Esophagus mucosa (tissue), 1 donor: Measurements from ENCODE around the gene MEGF10. TPM values are rescaled to one million over a fixed set of nuclear protein-coding genes. Genes with fewer than 3 reads are reported as not detected.

Experiments used
- ATAC-seq: fragments of 200-7000 bp; cut with Tn5 transposase; one replicate; pipeline ENCODE4 v1.9.1; 2020
- total RNA-seq: library from RNA; stranded (reverse); gene quantifications from one replicate; pipeline ENCODE4 v1.2.4, GENCODE V29; 2023
- donor health status: DM: yes; HTN: yes; CAD: no.

MEGF10 gene
- total RNA-seq, 1 donor from 2014 or later: 0.12 TPM

DNA sequence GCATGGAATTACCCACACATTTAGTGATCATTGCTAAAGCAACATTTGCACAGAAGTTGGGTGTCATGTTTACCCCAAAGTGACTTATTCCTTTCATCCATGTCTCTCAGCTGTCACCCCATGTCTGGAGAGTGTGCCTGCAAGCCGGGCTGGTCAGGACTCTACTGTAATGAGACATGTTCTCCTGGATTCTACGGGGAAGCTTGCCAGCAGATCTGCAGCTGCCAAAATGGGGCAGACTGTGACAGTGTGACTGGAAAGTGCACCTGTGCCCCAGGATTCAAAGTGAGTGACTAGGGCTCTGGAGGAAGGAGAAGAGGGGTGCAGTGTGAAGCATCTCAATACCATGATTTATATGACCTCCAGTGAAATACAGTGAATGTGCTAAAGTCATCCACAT lies 126.9 kb downstream of the MEGF10 start:
- ATAC-seq: no peak

DNA sequence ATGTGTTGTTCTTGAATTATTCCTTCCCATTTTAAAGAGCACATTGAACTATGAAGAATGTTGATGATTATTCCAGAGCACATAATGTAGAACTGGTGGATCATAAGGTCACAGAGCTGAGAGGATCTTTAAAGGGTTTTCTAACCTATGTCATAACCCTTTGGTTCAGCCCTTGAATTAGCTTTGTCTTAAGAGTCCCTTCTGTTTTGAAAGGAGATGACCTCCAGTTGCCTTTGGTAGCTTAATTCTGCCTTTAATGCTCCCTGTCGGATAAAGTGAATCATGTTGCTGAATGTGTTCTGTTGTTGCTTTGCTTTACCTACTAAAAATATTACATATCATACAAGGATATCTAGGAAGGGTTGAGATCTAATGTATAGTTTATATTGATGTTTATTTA lies 127.8 kb downstream of the MEGF10 start:
- ATAC-seq: no peak

DNA sequence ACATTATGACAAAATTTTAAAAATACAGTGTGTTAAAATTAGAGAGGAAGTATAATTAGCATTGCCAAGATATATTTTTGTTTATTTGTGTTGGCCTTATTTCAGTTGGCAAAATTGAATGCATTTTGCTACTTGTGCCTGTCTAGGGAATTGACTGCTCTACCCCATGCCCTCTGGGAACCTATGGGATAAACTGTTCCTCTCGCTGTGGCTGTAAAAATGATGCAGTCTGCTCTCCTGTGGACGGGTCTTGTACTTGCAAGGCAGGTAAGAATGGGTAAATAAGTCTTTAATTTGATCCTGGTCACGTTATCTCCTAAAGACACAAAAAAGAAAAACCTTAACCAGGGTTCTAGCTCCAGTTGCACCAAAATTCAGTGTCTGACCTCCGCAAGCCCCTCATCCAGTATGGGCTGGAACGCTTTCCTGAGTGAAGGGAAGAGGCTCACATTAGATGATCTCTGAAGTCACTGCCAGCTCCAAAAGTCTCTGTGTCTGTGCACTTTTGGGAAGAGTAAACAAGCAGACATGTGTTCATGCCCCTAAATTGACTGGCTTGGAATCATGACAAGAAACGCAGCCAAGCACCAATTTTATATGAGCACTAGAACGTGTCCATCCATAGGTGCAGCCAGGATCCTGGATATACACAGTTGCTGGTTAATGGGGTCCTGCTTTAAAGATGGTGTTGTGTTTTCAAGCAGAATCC lies 128.5 kb downstream of the MEGF10 start:
- no peak for ATAC-seq

DNA sequence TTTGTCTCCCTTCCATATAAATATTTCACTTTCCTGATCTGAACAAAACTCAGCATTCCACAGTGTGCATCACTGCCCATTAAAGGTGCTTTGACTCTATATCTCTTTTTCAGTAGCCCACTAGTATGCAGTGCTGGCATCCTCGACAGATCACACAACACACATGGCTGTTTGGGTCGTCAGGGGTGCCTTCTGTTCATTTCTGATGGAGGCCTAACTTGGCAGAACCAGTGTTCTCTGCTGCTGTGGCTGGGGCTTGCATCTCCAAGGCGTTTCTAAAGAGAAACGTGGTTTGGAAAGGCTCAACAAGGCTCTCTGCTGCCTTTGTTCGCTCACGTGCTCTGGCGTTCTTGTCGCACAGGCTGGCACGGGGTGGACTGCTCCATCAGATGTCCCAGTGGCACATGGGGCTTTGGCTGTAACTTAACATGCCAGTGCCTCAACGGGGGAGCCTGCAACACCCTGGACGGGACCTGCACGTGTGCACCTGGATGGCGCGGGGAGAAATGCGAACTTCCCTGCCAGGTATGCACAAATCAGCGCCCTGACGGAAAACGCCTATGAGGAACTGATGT lies 129.2 kb downstream of the MEGF10 start:
- ATAC-seq: no peak

DNA sequence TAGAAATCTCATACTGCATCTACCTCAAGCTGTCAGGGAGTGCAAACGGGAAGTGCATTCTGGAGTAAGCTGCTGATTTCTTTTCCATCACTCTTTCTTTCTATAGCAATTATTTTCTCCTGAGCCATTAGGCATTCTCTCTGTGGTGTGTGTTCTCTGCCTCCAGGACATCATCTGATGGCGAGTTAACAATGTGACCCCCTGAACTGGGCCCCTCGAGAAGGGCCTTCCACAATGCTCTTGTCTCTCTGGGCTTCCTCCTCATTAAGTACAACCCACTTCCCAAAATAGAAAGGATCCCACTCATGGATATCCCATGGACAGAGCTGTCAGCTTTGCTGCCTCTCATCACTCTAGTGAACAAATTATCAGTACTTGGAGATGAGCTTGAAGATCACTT lies 130.2 kb downstream of the MEGF10 start:
- no peak for ATAC-seq

DNA sequence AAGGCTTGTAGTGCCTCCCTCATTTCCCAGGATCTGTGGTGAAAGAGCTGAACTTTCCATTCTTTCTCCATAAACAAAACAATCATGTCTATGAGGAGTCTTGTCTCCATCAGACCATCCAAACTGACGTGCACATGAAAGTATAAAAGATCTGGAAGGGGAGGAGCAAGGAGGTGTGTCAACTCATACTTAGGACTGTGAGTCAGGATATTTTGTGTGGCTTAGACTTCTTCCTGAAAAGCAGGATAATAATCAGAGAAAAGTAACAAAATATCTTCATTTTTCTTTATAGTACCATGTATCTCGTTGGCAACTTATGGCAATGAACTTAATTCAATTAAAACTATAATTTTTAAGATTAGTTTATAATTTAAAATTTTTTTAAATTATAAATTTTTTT lies 130.9 kb downstream of the MEGF10 start:
- no peak for ATAC-seq

DNA sequence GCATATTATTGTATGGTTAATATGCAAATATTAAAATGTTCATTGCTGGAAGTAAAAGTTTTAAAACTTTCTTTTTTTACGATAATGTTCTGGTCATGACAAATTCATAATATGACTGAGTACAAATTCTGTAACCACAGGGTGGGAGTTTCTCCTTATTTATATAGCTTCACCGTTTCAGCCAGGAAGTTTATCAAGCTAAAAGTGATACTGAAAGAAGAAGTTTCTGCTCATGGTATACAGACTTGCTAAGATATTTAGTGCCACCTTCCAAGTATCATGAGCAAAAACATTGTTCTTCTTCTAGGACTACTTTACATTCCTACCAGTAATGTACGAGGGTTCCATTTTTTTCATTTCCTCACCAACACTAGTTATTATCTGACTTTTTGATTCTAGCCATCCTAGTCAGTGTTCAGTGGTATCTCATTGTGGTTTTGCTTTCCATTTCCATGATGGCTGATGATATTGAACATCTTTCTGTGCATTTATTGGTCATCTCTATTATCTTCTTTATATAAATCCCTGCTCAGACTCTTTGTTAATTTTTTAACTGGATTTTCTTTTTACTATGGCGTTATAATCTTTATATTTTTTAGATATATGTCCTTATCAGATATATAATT lies 132.7 kb downstream of the MEGF10 start:
- no peak for ATAC-seq

DNA sequence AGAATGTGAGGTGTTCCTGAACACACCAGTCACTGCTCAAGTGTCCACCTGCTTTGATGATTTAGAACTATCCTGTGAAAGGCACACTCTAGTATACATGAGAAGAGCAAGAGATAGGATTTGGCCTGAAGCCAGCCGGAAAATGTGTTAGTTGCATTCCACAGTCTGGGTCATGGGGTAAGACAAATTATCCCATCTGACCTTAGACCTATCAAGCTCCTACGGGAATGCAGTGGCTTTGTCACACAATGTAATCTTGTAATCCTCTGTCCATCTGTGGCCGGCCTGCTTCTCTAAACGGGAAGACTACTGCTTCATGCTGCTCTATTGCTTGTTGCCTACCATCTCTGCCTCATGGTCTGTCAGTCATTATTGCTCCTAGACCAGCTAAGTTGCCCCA lies 134.4 kb downstream of the MEGF10 start:
- no peak for ATAC-seq

DNA sequence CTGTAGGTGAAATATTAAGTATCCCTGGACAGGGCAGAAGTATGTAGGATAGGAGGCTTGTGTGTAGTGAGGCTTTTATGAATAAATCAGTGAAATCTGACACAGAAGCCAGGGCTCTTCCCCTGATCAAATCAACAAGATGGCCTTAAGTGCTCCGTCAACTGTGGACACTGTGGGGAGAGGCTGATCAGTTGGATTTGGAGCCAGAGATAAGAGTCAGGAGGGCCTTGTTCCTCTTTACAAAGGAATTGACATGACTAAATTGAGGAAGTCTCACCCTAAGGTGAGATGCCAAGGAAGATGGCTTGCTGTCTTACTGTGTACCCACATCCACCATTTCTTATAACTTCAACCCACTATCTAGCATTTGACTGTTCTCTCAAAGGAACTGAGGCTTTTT lies 135.3 kb downstream of the MEGF10 start:
- no peak for ATAC-seq

DNA sequence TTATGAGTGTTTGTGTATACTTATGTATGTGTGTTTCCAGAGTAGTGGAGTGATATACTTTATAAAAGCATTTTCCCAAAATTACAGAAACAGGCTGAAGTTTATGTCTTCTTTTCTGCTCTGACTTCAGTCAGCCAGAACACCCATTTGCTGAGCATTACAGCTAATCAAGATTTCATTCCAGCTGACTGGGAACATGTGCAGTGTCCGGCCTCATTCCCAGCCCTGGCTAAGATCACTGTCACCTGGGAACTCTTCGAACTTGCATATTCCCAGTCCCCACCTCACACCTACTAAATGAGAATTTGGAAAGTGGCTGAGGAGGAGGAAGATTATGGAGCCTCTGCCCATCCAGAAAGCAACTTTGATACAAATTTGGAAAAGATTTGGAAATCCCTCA lies 136.1 kb downstream of the MEGF10 start:
- ATAC-seq: no peak

DNA sequence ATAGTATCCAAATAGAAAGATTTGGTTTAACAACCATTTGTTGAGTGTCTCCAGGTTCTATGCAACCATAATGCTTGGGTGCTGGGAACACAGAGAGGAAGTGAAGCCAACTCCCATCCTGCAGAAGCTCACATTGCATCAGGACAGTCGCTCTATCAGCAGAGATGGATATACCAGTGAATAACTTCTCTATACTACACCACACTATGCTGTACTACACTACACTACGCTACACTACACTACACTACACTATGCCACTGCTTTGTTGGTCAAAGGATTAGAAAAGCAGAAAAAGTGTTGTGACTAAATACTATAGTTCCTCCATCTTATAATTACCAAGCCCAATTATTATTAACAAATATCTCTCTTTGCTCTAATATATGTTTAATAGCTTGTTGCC lies 137.7 kb downstream of the MEGF10 start:
- ATAC-seq: no peak

DNA sequence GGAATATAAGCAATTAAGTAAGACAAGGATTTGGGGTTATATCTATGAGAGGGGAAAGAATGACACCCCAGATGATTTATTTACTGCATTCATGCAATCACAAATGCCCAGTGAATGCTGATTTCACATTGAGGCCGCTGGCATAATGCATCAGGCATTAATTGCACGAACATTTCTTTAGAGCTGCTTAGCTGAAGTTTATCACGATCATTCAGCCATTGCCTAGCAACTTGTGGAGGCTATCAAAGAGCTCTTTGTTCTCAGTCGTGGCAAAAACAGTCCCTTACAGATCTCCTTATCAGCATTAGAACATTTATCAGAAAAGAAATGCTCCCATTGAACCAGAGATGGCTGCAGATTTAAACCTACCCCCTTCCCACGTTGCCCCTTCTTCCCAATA lies 138.2 kb downstream of the MEGF10 start:
- no peak for ATAC-seq

DNA sequence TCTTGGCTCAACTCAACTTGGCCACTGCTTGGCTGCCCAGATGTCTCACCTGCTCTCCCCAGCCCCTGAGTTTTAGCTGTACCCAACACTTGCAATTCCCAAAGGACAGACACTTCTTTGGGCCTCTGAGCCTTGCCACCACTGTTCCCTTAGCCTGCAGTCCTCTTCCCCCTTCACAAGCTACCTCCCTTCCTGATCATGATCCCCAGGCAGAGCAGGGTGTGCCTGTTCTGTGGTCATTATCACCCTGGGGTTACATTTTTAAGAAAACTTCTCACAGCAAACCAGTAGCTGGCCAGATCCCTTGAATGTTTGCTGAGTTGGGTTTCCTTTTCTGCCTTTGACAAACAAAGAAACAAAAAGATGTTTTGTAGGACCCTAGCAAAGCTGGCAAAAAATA lies 139.3 kb downstream of the MEGF10 start:
- no peak for ATAC-seq

DNA sequence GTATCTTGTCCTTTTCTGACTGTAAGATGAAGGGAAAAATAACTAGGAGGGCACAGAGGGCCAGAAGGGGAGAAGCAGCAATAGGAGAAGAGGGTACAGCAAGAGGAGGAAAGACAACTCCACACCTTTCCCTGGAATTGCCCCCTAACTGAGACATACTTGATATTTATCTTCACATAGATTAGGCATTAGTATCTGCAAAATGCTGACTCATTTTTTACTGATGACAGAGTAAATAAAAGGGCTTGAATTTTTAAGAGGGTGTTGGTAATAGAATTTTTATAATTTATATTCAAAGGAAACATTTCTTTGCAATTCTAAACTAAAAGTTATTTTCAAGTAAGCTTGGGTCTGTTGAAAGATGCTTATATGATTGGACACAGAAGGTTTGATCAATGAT lies 140.0 kb downstream of the MEGF10 start:
- ATAC-seq: no peak

DNA sequence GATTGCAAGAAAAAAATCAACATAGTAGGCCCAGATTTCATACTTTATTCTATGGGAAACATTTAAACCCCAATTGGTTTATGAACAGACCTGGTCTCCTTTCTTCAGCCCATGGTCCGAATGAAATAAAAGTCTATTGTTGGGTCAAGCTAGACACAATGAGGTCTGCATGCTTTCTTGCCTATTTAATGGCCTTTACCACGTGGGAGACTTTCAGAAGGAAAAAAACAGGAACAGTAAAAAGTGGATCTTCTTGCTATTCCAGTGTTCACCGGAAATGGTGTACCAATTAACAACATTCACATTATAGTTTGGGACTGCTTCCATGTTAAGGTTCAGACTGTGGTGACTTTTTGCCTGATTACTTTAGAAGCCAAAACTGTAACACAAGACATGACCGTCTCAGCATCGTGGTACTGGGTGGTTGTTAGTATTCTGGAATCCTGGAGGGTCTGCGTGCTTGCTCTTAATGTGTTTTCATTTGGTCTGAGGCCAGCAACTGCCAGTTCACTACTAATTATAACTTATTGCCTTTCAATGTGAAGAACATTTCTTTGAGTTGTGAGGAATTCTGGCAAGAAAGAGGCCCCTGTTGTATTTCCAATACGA lies 141.5 kb downstream of the MEGF10 start:
- no peak for ATAC-seq

DNA sequence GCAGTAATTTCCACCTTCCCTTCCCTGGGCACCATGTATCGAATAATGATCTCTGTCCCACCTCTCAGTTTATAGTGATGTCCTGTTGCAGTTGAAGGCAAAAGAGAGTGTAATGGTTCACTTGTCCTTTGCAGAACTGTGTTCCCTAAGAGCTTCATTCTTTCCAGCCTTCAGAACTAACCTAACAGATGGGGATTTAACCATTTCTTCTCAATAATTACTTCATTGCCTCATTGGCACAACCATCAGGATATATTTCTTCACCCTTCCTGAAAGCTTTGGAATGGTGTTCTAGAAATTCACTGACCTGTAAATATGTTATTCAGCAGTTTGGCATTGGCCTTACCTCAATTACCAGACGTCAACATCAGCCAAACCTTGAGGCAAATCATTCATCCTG lies 142.9 kb downstream of the MEGF10 start:
- ATAC-seq: no peak

DNA sequence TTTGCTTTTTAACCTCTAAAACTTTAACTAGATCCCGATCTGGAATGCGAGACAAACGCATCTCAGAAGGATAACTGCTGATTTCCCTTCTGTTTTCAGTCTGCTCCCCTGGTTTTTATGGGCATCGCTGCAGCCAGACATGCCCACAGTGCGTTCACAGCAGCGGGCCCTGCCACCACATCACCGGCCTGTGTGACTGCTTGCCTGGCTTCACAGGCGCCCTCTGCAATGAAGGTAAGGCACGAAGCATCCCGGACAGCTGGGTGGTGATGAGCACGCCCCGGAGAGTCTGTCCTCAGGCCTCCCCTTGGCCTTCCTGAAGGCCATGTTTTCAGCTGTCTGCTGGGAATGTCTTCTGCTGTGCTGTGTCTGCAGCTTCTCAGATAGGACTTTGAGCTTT lies 144.0 kb downstream of the MEGF10 start:
- ATAC-seq: no peak

DNA sequence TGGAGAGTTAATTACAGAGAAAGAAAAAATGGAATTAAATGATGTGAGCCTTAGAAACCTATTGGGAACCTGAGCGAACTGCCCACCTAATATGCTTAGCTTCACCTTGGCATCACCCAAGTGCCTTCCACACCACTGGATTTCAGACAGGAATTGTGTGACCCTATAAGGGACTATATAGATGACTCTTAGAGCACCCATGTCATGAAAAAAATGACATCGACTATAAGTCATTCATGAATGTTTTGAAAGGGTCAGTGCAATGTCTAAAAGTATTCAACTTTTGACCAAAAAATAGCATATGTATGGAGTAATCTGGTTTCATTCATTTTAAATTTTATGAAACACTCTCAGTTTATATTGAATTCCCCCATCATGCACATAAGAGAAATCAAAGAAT lies 145.2 kb downstream of the MEGF10 start:
- ATAC-seq: no peak

DNA sequence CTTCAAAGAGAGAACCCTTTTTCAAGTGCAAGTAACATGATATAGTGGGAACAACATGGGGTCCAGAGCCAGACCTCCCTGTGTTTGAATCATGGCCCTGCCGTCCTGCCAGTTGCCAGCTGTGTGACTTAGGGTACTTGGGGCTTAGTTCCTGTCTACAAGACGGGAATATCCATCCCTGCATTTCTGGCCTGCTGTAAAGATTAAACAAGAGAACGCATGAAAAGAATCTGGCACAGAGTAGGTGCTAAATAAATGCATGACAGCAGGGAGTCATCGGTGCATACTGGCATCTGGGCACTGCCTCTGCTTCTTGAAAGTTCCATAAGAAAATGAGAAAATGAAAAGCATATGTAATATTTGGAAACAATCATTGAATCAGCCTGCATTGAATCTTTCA lies 149.0 kb downstream of the MEGF10 start:
- no peak for ATAC-seq

DNA sequence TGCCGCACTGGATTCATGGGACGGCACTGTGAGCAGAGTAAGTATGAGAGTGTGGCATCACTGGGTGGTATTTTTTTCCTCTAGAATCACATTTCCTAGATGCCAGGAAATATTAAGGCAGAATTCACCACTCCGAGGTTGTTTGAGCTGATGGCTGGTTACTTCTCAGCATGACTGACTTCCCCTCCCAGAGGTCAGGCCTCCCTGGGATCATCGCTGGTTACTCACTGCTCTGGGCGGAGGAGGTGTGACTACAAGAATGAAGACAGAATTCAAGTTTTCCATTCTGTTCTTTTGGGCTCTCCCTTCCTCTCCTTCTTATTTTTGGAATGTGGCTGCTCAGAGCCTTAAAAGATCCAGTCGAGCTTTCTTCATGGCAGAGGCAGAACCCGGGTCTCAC lies 150.2 kb downstream of the MEGF10 start:
- no peak for ATAC-seq

DNA sequence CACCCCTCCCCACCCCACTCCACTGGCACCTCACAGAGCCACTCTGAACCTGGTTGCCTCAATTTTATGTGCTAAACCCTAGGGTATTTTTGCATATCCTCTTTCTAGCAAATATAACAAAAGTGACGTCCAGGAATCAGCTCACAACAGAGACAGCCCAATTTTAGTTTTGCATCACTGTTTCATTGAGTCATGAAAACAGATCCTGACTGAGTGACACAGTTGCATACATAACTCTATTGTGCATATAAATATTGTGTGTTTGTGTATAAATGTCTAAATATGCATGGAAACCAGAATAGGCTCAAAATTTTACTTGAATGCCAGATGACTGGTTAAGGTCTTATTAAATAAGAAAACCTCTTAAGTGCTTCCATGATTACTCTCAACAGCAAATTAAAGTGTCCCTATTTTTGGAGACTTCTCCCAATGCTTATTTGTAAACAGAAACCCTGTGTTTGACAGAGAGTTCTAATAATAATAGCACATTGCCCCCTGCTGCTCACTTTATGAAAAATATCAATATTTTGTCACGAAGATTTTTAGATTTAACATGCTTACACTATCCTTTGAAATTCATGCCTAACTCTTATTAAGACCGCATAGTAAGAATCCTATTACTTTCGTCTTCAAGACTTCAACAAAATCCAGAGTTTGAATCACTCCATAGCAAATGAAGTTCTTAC lies 151.3 kb downstream of the MEGF10 start:
- no peak for ATAC-seq

DNA sequence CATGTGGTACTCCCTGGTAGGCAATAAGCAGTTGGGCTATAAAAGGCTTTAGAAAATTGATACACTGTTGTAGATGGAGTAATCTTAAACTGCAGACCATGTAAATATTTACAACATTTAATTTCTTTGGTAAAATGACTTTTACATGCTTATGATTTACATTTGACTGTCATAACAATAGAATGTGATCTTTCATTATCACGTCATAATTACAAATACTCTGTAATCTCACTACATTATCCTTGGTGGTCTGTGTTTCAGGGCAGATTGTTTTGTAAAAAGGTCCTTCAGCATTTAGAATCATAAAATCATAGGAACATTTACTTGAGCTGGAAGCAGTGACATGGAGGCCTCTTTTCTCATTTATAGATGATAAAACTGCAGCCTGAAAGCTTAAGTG lies 153.6 kb downstream of the MEGF10 start:
- no peak for ATAC-seq

DNA sequence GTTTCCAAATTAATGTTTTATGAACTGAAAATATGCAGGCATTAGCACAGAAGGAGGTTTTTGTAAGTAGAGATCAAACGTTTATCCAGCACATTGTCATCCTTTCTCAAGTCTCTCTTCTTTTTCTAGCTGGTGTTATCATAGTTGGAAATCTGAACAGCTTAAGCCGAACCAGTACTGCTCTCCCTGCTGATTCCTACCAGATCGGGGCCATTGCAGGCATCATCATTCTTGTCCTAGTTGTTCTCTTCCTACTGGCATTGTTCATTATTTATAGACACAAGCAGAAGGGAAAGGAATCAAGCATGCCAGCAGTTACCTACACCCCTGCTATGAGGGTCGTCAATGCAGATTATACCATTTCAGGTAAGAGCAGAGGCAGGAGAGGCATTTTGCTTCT lies 154.7 kb downstream of the MEGF10 start:
- ATAC-seq: no peak
